ENCODE measurements around the gene RAB13. TPM values are rescaled to one million over a fixed set of nuclear protein-coding genes. Genes with fewer than 3 reads are reported as not detected.
A peak's percentile ranks its signal among the peaks of the same experiment; 100 is the strongest.

RAB13 gene
- total RNA-seq, 2 experiments from 2014 or later, result 0.92 to 0.96 TPM

- H3K4me3 Mint-ChIP-seq, result no peak overlapping the region
- H3K27ac Mint-ChIP-seq, result no peak overlapping the region
- peaks cover 50% of the 10 kb centered on the region for H3K36me3 Mint-ChIP-seq (ENCODE audit: low read depth)
- H3K4me1 Mint-ChIP-seq, result peaks cover 29% of the 10 kb centered on the region
- POLR2A ChIA-PET, result no interaction called here
- DNase-seq, result no peak
- CTCF ChIA-PET, result no interaction called here
- no peaks in the 10 kb centered on the region for H3K27me3 Mint-ChIP-seq
- H3K9me3 Mint-ChIP-seq, result no peaks in the 10 kb centered on the region
Observed at GRCh38 chr1:153951183-153951582, 35.0 kb downstream of the RAB13 start.

- Mint-ChIP-seq H3K27ac (peak within 1 kb of the TSS; percentile 97), H3K4me3 (peak within 1 kb of the TSS; percentile 95), H3K4me1 (peaks cover 29% of the 10 kb centered on the region), H3K9me3 (no peaks in the 10 kb centered on the region), H3K36me3 (ENCODE audit: low read depth) (peaks cover 52% of the 10 kb centered on the region), H3K27me3 (no peaks in the 10 kb centered on the region)
- peak; percentile 70 for DNase-seq
- POLR2A ChIA-PET, result interaction anchor here (0.7 to 1.4 kb wide), 3 partner anchors 16 to 44 kb away, joined by 3 to 6 read pairs (median 4); partner anchors contain the start of genes RPS27 and SLC39A1
- CTCF ChIA-PET, result interaction anchor here (0.6 to 3.9 kb wide), 19 partner anchors 9 to 490 kb away, joined by 3 to 38 read pairs (median 5); partner anchors contain the start of genes CREB3L4, CRTC2, GATAD2B and JTB
Observed at GRCh38 chr1:153946622-153947241, 39.4 kb downstream of the RAB13 start, which contains the start of gene DENND4B. Gene DENND4B (minus strand): TSS chr1:153946718. CDS start chr1:153944374, 2,344 bp downstream.

DNA sequence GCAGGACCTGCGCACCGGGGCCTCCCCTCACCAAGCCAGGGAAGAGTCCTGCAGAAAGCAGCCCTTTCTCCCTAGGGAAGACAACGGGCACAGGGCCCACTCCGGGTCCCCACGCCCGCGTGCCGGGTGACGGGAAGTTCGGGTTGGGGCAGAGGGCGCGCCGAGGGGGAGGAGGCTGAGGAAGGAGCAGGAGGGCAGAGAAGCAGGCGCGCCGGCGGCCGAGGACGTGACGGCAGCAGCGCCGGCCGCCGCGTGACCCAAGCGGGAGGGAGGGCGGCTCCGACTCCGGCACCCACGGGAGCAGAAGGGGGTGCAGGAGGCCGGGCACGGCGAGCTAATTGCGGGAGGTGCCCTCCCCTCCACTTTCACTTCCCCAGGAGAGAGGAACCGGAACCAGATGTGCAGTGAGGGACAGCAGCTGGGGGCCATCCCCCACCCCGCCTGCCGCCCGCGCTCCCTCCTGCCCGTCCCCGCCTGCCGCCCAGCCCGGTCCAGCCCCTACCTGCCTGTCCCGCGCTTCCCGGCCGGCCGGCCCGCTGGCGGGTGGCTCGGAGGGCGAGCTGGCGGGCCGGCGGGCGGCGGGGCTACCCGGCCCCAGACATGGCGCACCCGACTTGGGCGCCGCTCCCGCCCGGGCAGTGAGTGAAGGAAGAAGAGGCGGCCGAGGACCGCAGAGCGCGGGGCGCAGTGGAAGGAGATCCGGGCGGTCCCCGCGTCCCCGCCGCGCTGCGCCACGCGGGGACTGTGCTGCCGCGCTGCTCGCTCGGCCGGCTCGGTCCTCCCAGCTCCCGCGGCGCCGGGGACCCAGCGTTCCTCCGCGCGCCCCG is 40.1 kb downstream of the RAB13 start:
- peak overlapping the region; percentile 97 for H3K27ac Mint-ChIP-seq
- H3K27me3 Mint-ChIP-seq, result no peaks in the 10 kb centered on the region
- CTCF ChIA-PET, result interaction anchor here (0.9 to 3.9 kb wide), 18 partner anchors 9 to 167 kb away, joined by 3 to 38 read pairs (median 6); partner anchors contain the start of genes CREB3L4, CRTC2, GATAD2B and JTB
- peaks cover 50% of the 10 kb centered on the region for H3K36me3 Mint-ChIP-seq (ENCODE audit: low read depth)
- POLR2A ChIA-PET, result interaction anchor here (0.7 to 1.4 kb wide), 3 partner anchors 17 to 44 kb away, joined by 3 to 6 read pairs (median 4); partner anchors contain the start of genes RPS27 and SLC39A1
- H3K4me1 Mint-ChIP-seq, result peaks cover 29% of the 10 kb centered on the region
- H3K9me3 Mint-ChIP-seq, result no peaks in the 10 kb centered on the region
- H3K4me3 Mint-ChIP-seq, result peak overlapping the region; percentile 95
- peak; percentile 73 for DNase-seq

GRCh38 chr1:153945131-153945794 is 40.9 kb downstream of the RAB13 start:
- ChIA-PET POLR2A (interaction anchor here (0.7 to 1.6 kb wide), 5 partner anchors 17 to 45 kb away, joined by 3 to 6 read pairs (median 4); partner anchors contain the start of genes GATAD2B, RPS27 and SLC39A1), CTCF (interaction anchor here (0.6 to 3.9 kb wide), 17 partner anchors 8 to 217 kb away, joined by 3 to 38 read pairs (median 9); partner anchors contain the start of genes CREB3L4, CRTC2, GATAD2B and JTB)
- peaks cover 33% of the 10 kb centered on the region for H3K4me1 Mint-ChIP-seq
- DNase-seq, result peak; percentile 89
- H3K4me3 Mint-ChIP-seq, result peak overlapping the region; percentile 95
- peaks cover 48% of the 10 kb centered on the region for H3K36me3 Mint-ChIP-seq (ENCODE audit: low read depth)
- H3K9me3 Mint-ChIP-seq, result no peaks in the 10 kb centered on the region
- no peaks in the 10 kb centered on the region for H3K27me3 Mint-ChIP-seq
- peak overlapping the region; percentile 97 for H3K27ac Mint-ChIP-seq

DNA sequence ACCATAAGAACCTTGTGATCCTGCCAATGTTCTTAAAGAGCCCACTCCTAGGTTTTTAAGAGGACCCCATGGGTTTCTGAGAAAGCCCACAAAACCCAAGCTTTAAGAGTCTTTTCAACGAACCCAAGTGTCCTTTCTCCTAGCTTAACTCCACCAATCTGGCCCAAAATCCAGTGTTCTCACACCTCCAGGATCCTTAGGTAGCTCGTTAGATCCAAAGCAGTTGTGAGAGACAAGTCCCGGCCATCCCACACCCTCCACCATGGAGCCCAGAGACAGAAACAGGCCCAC is 41.4 kb downstream of the RAB13 start:
- peak overlapping the region; percentile 95 for H3K4me3 Mint-ChIP-seq
- peaks cover 48% of the 10 kb centered on the region for H3K36me3 Mint-ChIP-seq (ENCODE audit: low read depth)
- peak overlapping the region; percentile 97 for H3K27ac Mint-ChIP-seq
- ChIA-PET POLR2A (interaction anchor here (0.7 to 1.6 kb wide), 3 partner anchors 22 to 46 kb away, joined by 3 to 4 read pairs (median 3); partner anchors contain the start of genes GATAD2B and RPS27), CTCF (interaction anchor here (0.6 to 3.9 kb wide), 11 partner anchors 10 to 217 kb away, joined by 3 to 38 read pairs (median 9); partner anchors contain the start of genes CREB3L4, CRTC2, GATAD2B and JTB)
- peaks cover 33% of the 10 kb centered on the region for H3K4me1 Mint-ChIP-seq
- H3K27me3 Mint-ChIP-seq, result no peaks in the 10 kb centered on the region
- no peaks in the 10 kb centered on the region for H3K9me3 Mint-ChIP-seq
- DNase-seq, result no peak

DNA sequence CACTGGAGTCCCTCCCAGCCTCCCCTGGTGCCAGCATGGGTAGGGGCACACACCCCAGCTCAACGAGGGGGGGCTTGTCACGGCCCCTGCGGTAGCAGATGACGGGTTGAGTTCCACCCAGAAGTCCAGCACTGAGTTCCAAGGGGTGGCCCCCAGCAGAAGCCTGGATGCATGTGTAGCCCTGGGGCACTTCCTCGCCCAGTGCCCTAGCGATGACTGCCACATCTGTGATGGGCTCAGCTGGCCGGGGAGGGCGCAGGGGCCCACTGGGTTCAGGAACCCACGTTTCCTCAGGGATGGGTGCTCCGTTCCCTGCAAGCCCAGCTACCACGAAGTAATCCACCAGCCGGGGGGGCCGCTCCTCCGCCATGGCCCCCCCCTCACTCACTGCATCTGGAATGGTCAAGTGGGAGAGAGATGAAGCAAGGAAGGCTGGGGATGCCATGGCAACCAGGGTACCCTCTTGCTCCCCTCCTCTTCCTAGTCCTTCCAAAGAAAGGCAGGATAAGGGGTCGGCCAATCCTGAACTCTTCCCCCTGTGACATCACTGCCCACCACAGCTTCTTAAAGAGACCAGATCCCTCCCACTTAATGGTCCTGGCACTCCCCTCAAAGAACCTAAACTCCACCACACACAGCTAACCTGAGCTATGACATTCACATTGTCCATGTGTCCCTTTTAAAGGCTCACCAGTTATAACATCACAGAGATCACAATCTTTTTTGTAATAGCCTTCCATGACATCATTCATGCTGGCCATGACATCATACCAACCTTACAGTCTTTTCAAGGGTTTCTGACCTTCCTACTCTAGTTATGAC is 41.9 kb downstream of the RAB13 start:
- CTCF ChIA-PET, result interaction anchor here (0.6 to 3.9 kb wide), 11 partner anchors 10 to 218 kb away, joined by 3 to 38 read pairs (median 9); partner anchors contain the start of genes CREB3L4, CRTC2, GATAD2B and JTB
- Mint-ChIP-seq H3K27me3 (no peaks in the 10 kb centered on the region), H3K4me3 (peak overlapping the region; percentile 95), H3K9me3 (no peaks in the 10 kb centered on the region), H3K27ac (peak overlapping the region; percentile 97), H3K4me1 (peaks cover 33% of the 10 kb centered on the region), H3K36me3 (ENCODE audit: low read depth) (peaks cover 53% of the 10 kb centered on the region)
- DNase-seq, result peak; percentile 24
- POLR2A ChIA-PET, result interaction anchor here (0.6 to 1.6 kb wide), 3 partner anchors 13 to 46 kb away, joined by 3 to 4 read pairs (median 3); partner anchors contain the start of gene RPS27

DNA sequence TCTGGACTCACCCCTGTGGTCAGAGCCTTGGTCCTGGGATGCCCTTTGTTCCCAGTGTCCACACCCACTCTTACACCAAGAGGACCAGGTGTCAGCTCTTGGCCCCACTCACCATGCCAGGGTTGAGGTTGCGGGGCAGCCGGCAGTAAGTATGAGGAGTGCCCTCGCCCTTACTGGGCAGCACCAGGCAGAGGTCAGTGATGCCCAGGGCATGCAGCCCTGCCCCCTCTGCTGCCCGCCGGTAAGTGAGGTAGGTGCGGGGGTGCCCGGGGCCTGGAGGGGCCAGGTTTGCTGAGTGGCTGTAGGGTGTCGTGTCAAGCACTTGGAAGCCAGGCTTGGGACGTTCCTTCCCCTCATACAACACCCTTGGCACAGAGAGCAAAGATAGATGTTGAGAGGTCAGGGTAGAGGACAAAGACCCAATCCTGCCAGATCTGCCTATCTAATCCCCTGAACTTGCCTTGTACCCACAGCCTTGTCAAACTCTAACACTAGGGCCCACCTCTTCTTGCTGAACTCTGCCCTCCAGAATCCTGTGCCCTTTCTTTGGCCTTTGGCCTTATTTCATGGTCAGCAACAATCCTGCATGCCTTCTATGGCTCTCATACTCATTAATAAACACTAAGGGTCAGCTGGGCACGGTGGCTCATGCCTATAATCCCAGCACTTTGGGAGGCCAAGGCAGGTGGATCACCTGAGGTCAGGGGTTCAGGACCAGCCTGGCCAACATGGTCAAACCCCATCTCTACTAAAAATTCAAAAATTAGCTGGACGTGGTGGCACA is 43.2 kb downstream of the RAB13 start:
- no peak for DNase-seq
- no peak overlapping the region for H3K27ac Mint-ChIP-seq
- no peak overlapping the region for H3K4me3 Mint-ChIP-seq
- peaks cover 49% of the 10 kb centered on the region for H3K36me3 Mint-ChIP-seq (ENCODE audit: low read depth)
- POLR2A ChIA-PET, result interaction anchor here (0.6 kb wide), 1 partner anchor 22 kb away, joined by 4 read pairs; no protein-coding TSS in a partner anchor
- H3K4me1 Mint-ChIP-seq, result peaks cover 31% of the 10 kb centered on the region
- H3K27me3 Mint-ChIP-seq, result no peaks in the 10 kb centered on the region
- H3K9me3 Mint-ChIP-seq, result no peaks in the 10 kb centered on the region
- CTCF ChIA-PET, result interaction anchor here (0.6 to 2.2 kb wide), 3 partner anchors 12 to 20 kb away, joined by 3 to 10 read pairs (median 5); partner anchors contain the start of gene GATAD2B

DNA sequence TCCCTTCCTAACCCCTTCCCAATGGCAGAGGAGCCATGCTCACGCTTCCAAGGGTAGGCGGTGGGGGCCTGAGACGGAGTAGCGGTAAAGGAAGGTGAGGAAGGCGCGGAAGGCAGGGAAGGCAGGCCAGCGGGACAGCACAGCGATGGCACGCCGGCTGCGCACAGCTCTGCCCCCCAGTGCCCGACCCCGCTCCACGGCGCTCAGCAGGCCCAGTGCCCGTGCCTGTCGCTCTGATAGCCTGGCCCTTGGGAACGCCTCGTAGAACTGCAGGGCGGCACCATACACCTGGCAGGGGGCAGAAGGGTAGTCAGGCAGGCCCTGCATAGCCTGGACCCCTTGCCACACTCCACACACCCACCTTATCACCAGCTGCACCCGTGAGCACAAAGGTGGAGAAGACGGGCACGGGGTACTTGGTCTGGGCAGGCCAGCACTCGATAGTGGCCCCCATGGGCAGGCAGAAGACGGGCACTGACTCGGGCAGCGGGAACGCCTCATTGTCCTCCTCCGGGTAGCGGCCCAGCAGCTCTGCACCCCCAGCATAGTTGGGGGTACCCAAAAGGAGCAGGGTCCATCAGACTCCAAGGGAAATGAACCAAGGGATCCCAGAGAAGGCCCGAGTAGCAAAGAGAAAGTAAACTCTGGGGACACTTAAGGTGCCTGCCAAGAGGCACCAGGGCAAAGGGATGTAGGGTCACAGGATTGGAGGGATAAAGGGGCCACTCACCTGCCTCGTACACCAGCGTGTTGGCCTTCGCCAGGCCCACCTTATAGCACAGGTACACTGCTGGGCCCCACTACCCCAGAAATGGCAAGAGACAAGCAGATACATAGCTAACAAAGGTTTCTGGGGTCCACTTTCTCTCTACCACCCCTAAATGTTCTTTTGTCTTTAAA is 44.1 kb downstream of the RAB13 start:
- CTCF ChIA-PET, result interaction anchor here (0.6 to 1.2 kb wide), 3 partner anchors 11 to 133 kb away, joined by 3 to 7 read pairs (median 5); no protein-coding TSS in a partner anchor
- no peak overlapping the region for H3K27ac Mint-ChIP-seq
- H3K36me3 Mint-ChIP-seq (ENCODE audit: low read depth), result peaks cover 54% of the 10 kb centered on the region

GRCh38 chr1:153940756-153941155 is 45.4 kb downstream of the RAB13 start:
- ChIA-PET POLR2A (no interaction called here), CTCF (interaction anchor here (0.5 to 2.0 kb wide), 4 partner anchors 15 to 27 kb away, joined by 3 to 6 read pairs (median 4); partner anchors contain the start of gene CREB3L4)
- Mint-ChIP-seq H3K36me3 (ENCODE audit: low read depth) (peaks cover 66% of the 10 kb centered on the region), H3K9me3 (no peaks in the 10 kb centered on the region), H3K4me1 (peaks cover 28% of the 10 kb centered on the region), H3K27me3 (no peaks in the 10 kb centered on the region), H3K4me3 (no peak overlapping the region), H3K27ac (no peak overlapping the region)
- DNase-seq, result no peak

More for the DNA sequence above, 44.1 kb downstream of the RAB13 start:
- Mint-ChIP-seq H3K27me3 (no peaks in the 10 kb centered on the region), H3K4me3 (no peak overlapping the region), H3K9me3 (no peaks in the 10 kb centered on the region), H3K4me1 (peaks cover 30% of the 10 kb centered on the region)
- no peak for DNase-seq
- POLR2A ChIA-PET, result no interaction called here

- H3K27ac Mint-ChIP-seq, result no peak overlapping the region
- H3K36me3 Mint-ChIP-seq (ENCODE audit: low read depth), result peaks cover 64% of the 10 kb centered on the region
- CTCF ChIA-PET, result interaction anchor here (0.9 to 2.0 kb wide), 2 partner anchors 18 to 27 kb away, joined by 3 to 6 read pairs; no protein-coding TSS in a partner anchor
- no peak overlapping the region for H3K4me3 Mint-ChIP-seq
- POLR2A ChIA-PET, result no interaction called here
- no peak for DNase-seq
- H3K9me3 Mint-ChIP-seq, result no peaks in the 10 kb centered on the region
- peaks cover 24% of the 10 kb centered on the region for H3K4me1 Mint-ChIP-seq
- H3K27me3 Mint-ChIP-seq, result no peaks in the 10 kb centered on the region
Observed at GRCh38 chr1:153939476-153939875, 46.7 kb downstream of the RAB13 start.
